PFSK-1 (cell line): ENCODE data around the gene CYTH1.

ENCODE experiments used
- FOXP2 ChIP-seq: optimal IDR thresholded peaks from 2 replicates; pipeline ENCODE3; 2011; ENCODE audit warnings: borderline replicate concordance, control low read depth, inconsistent platforms; ENCODE audit not compliant: insufficient read depth; ENCODE audit errors: extremely low read length, extremely low read depth
- POLR2AphosphoS5 ChIP-seq: IDR thresholded peaks from 2 replicates; pipeline ENCODE4 v1.6.1; 2012; ENCODE audit warnings: low read depth, mild to moderate bottlenecking, control low read depth, low read length, moderate library complexity
- SIN3A ChIP-seq: IDR thresholded peaks from 2 replicates; pipeline ENCODE4 v1.6.1; 2012; ENCODE audit warnings: mild to moderate bottlenecking, low read length, moderate library complexity, borderline replicate concordance; ENCODE audit not compliant: insufficient read depth
- TAF1 ChIP-seq: IDR thresholded peaks from 2 replicates; pipeline ENCODE4 v1.6.1; 2012; ENCODE audit warnings: low read length, control low read depth, borderline replicate concordance; ENCODE audit not compliant: insufficient read depth
- TF ChIP-seq, protein P1 (sequence below), 2 experiments: IDR thresholded peaks; 2 replicates each; pipeline versions ENCODE4 v1.6.1 to v1.8.0; 2011 to 2012; ENCODE audit warnings: low read depth in 2 of 2, low read length in 2 of 2, control low read depth in 1 of 2, inconsistent platforms in 1 of 2, mild to moderate bottlenecking in 1 of 2, moderate library complexity in 1 of 2; ENCODE audit not compliant: insufficient read depth in 1 of 2

Gene CYTH1

DNA sequence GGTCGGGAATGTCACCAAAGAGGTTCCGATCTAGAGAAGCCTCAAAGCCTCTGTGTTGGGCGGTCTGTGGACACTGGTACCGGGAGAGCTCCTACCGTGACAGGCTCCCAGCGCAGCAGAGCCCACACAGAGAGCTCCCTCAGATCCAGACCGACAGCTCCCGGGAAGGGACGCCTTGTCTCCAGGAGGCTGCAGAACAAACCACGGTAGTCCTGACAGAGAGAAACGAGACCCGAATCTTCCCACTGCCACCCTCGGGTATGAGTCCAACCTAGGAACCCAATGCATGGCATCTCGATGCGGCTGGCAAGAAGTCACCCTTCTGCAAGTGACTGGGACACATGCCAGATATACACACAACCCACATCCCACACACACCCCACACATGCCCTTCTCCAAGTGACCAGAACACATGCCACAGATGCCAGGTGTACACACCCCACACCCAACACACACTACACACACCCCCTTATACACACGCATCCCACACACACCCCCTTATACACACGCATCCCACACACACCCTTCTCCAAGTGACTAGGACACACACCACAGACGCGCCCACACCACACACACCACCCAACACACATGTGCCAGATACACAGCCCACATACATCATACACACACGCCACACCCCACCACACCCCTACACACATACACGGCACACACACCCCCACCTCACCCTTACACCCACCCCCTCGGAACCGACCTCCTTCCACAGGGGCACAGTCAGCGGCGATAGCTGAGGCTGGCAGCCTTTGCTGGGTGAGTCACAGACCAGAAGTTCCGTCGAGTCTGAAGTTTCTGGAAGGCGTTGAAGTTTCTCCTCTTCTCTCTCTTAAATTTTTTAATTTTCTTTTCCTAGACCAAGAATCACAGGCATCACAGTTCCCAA is 15.9 kb upstream of the CYTH1 start:
- TF ChIP-seq SIN3A, result no peak
- TF ChIP-seq POLR2AphosphoS5, result no peak
- TF ChIP-seq FOXP2, result no peak
- TF ChIP-seq TAF1, result no peak

DNA sequence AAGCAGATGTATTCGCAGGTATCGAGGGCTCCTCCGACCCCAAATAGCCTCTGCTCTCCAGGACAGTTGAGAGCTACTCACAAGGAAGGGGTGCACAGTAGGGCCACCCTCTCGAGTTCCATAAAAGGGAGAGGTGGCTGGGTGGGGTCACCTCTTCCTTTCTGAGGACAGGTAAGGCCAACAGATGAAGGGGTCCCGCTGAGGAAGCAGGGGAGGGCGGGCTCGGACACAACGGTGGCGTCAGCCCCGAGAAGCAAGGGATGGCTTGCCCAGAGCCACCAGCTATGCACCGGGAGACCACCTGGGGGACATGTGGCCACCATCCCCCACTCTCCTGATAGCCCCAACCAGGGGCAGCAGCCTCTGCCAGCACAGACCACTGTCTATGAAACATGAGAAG is 15.1 kb upstream of the CYTH1 start:
- TF ChIP-seq, protein P1, sequence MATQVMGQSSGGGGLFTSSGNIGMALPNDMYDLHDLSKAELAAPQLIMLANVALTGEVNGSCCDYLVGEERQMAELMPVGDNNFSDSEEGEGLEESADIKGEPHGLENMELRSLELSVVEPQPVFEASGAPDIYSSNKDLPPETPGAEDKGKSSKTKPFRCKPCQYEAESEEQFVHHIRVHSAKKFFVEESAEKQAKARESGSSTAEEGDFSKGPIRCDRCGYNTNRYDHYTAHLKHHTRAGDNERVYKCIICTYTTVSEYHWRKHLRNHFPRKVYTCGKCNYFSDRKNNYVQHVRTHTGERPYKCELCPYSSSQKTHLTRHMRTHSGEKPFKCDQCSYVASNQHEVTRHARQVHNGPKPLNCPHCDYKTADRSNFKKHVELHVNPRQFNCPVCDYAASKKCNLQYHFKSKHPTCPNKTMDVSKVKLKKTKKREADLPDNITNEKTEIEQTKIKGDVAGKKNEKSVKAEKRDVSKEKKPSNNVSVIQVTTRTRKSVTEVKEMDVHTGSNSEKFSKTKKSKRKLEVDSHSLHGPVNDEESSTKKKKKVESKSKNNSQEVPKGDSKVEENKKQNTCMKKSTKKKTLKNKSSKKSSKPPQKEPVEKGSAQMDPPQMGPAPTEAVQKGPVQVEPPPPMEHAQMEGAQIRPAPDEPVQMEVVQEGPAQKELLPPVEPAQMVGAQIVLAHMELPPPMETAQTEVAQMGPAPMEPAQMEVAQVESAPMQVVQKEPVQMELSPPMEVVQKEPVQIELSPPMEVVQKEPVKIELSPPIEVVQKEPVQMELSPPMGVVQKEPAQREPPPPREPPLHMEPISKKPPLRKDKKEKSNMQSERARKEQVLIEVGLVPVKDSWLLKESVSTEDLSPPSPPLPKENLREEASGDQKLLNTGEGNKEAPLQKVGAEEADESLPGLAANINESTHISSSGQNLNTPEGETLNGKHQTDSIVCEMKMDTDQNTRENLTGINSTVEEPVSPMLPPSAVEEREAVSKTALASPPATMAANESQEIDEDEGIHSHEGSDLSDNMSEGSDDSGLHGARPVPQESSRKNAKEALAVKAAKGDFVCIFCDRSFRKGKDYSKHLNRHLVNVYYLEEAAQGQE (IDR thresholded peaks at IDR 0.05; ENCODE audit: insufficient read depth in 1 of 2, low read depth in 2 of 2, low read length in 2 of 2), result no peak
- TF ChIP-seq SIN3A (no peak), POLR2AphosphoS5 (no peak), FOXP2 (no peak), TAF1 (no peak)

DNA sequence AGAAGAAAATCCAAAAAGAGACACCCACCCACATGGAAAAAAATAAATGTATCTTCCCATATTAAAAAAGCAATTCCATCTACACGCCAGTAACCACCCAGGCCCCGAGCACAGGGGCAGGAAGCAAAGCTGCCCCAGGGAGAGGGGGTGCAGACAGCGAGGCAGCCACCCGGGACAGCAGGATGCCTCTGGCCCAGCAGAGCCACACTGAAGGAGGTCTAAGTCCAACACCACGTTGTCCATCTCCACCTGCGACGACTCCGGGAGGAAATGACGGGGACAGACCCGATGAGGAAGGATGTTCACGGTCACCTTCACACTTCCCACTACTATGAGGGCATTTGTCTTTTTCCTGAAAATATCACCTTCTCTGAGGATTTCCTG is 14.4 kb upstream of the CYTH1 start:
- no peak for TF ChIP-seq SIN3A
- no peak for TF ChIP-seq TAF1
- no peak for TF ChIP-seq POLR2AphosphoS5
- no peak for TF ChIP-seq FOXP2
- TF ChIP-seq, protein P1 (IDR thresholded peaks at IDR 0.05; ENCODE audit: insufficient read depth in 1 of 2, low read depth in 2 of 2, low read length in 2 of 2), result no peak

DNA sequence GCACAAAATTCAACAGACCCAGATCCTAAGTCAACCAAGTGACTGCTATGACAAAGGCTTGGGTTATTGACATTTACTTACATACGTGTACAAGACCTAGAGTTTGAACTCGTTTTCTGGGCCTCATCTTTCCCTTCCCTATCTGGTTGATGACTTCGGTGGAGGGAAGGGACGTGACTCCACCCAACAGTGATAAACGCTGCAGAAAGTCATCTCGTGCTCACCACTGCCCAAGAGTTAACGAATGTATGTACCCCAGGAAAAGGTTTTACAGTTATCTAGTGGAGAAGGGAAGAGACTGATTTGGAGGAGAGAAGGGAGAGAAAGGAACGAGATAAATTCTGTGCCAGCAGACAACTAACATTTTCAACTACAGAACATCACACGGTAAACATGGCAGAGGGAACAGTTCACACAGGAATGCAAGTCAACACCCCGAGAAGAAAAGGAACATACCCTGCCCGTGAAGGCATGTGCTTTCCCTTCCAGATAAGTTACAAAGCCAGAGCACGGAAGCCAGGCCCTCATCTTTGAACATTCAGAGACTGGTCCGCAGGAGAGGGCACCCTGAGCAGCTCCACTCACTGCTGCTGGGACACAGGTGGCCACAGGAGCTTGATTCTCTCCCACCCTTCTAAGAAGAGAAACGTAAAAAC is 13.9 kb upstream of the CYTH1 start:
- TF ChIP-seq SIN3A (no peak), POLR2AphosphoS5 (no peak), TAF1 (no peak), FOXP2 (no peak)
- TF ChIP-seq, protein P1 (IDR thresholded peaks at IDR 0.05; ENCODE audit: insufficient read depth in 1 of 2, low read depth in 2 of 2, low read length in 2 of 2), result no peak

DNA sequence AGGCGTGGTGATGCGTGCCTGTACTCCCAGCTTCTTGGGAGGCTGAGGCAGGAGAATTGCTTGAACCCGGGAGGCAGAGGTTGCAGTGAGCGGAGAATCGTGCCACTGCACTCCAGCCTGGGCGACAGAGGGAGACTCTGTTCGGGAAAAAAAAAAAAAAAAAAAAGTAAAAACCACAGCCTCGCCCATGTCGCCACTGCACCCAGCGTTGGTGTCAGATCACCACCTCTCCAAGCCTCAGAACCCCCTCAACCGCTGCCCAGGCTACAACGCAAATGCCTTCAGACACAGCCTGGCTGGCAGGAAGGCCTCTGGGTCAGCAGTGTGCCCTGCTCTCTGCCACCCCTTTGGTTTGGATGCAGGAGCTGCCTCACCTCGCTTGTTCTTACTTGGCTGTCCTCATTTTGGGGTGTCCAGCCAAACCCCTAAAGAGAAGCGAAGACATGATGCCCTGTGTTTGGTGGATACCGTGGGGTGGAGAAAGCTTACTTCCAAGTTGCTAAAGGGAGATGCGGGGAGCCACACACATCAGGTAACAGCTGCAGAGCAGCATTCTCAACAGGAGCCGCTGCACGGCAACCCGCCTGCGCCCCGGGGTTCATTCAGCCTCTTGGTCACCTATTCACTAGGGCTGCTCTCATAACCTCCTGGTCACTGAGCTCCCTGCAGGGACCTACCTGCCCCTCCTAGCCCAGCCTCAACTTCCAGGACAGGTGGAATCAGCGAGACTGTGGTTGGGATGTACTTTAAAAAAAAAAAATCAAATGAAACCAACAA is 13.0 kb upstream of the CYTH1 start:
- TF ChIP-seq SIN3A (no peak), TAF1 (no peak), FOXP2 (no peak), POLR2AphosphoS5 (no peak)
- TF ChIP-seq, protein P1 (IDR thresholded peaks at IDR 0.05; ENCODE audit: insufficient read depth in 1 of 2, low read depth in 2 of 2, low read length in 2 of 2), result no peak
